Uterus (tissue), 4 donors: ENCODE data around the gene MBD2. TPM values are rescaled to one million over a fixed set of nuclear protein-coding genes. Genes with fewer than 3 reads are reported as not detected.

Experiments
- DNase-seq, 2 donors: peaks; one replicate each; pipeline ENCODE4 v3.0.0-alpha.2; 2019 to 2020
- H3K27ac ChIP-seq, 2 donors: fragments of 200-600 bp; sonication (generic); 1 replicate in 1 of 2; 2 replicates in 1 of 2; pipeline ENCODE4 v1.5.1; 2016 to 2018
- H3K27me3 ChIP-seq, 2 donors: fragments of 200-600 bp; sonication (generic); one replicate each; pipeline ENCODE4 v1.5.1; 2018 to 2019; ENCODE audit warnings: control low read depth in 1 of 2
- H3K36me3 ChIP-seq, 2 donors: fragments of 200-600 bp; sonication (generic); one replicate each; pipeline ENCODE4 v1.5.1; 2019; ENCODE audit warnings: control low read depth in 1 of 2
- H3K4me1 ChIP-seq, 2 donors: fragments of 200-600 bp; sonication (generic); one replicate each; pipeline ENCODE4 v1.5.1; 2018 to 2019; ENCODE audit warnings: control low read depth in 1 of 2
- H3K4me3 ChIP-seq, 2 donors: fragments of 200-600 bp; sonication (generic); 1 replicate in 1 of 2; 2 replicates in 1 of 2; pipeline ENCODE4 v1.5.1; 2018 to 2019; ENCODE audit warnings: mild to moderate bottlenecking in 1 of 2
- H3K9me3 ChIP-seq, 2 donors: fragments of 200-600 bp; sonication (generic); one replicate each; pipeline ENCODE4 v1.5.1; 2019; ENCODE audit warnings: control low read depth in 1 of 2
- CTCF ChIP-seq, 4 experiments: fragments of 200-600 bp in 2 of 4; fragments of 450-650 bp in 2 of 4; sonication (generic) in 2 of 4; IDR thresholded peaks; one replicate each; pipeline ENCODE4 v1.5.1; 2016 to 2019; ENCODE audit warnings: antibody characterized with exemption in 4 of 4, mild to moderate bottlenecking in 2 of 4, moderate library complexity in 1 of 4
- POLR2A ChIP-seq, 2 donors: fragments of 450-650 bp; IDR thresholded peaks; one replicate each; pipeline ENCODE4 v1.6.1; 2016; ENCODE audit warnings: antibody characterized with exemption in 2 of 2, mild to moderate bottlenecking in 1 of 2, moderate library complexity in 1 of 2
- intact Hi-C: fragments of 100-400 bp; cut with DNase I; formaldehyde crosslinking; loops from one replicate; pipeline ENCODE4 v1.15.1; 2023; ENCODE audit warnings: low total_unique reads
- total RNA-seq, 4 donors: library from RNA; depleted of rRNA in 3 of 4; stranded (reverse); fragments of >200 nt in 3 of 4; gene quantifications; one replicate each; pipeline versions ENCODE4 v1.1.0 to v1.2.4, GENCODE V29; 2014 to 2023
- donor health status: DM: yes; HTN: yes; CAD: no.

The MBD2 gene
- total RNA-seq, 4 donors from 2014 or later = 10.8 to 76.9 (median 26.0) TPM

- TF ChIP-seq CTCF (IDR thresholded peaks at IDR 0.05) (no peak), POLR2A (IDR thresholded peaks at IDR 0.05) (no peak)
- no peaks in the 10 kb centered on the region for H3K9me3 ChIP-seq
- DNase-seq = no peak
- no peak overlapping the region for H3K27ac ChIP-seq
- no peaks in the 10 kb centered on the region for H3K36me3 ChIP-seq
- no peaks in the 10 kb centered on the region for H3K27me3 ChIP-seq
- no peaks in the 10 kb centered on the region for H3K4me1 ChIP-seq
- intact Hi-C loops = no loop called here
- H3K4me3 ChIP-seq = no peak overlapping the region
Measured at GRCh38 chr18:54197747-54198411, 26.6 kb downstream of the MBD2 start.

- no peak overlapping the region for H3K4me3 ChIP-seq
- H3K4me1 ChIP-seq = no peaks in the 10 kb centered on the region
- H3K27ac ChIP-seq = no peak overlapping the region
- no peaks in the 10 kb centered on the region for H3K27me3 ChIP-seq
- H3K36me3 ChIP-seq = no peaks in the 10 kb centered on the region
- intact Hi-C loops = no loop called here
- H3K9me3 ChIP-seq = no peaks in the 10 kb centered on the region
- DNase-seq = no peak
- TF ChIP-seq POLR2A (IDR thresholded peaks at IDR 0.05) (no peak), CTCF (IDR thresholded peaks at IDR 0.05) (no peak)
Measured at GRCh38 chr18:54193786-54194185, 30.7 kb downstream of the MBD2 start.

- no peaks in the 10 kb centered on the region for H3K4me1 ChIP-seq
- H3K9me3 ChIP-seq = no peaks in the 10 kb centered on the region
- DNase-seq = no peak
- no peaks in the 10 kb centered on the region for H3K36me3 ChIP-seq
- H3K27me3 ChIP-seq = no peaks in the 10 kb centered on the region
- no peak overlapping the region for H3K4me3 ChIP-seq
- intact Hi-C loops = no loop called here
- no peak overlapping the region for H3K27ac ChIP-seq
- TF ChIP-seq POLR2A (IDR thresholded peaks at IDR 0.05) = no peak
- no peak for TF ChIP-seq CTCF (IDR thresholded peaks at IDR 0.05)
Measured at GRCh38 chr18:54192900-54193299, 31.6 kb downstream of the MBD2 start.

GRCh38 chr18:54192415-54192814, 32.1 kb downstream of the MBD2 start:
- Histone ChIP-seq H3K9me3 (no peaks in the 10 kb centered on the region), H3K4me1 (no peaks in the 10 kb centered on the region), H3K36me3 (no peaks in the 10 kb centered on the region), H3K4me3 (no peak overlapping the region), H3K27me3 (no peaks in the 10 kb centered on the region), H3K27ac (no peak overlapping the region)
- intact Hi-C loops = no loop called here
- DNase-seq = no peak
- TF ChIP-seq POLR2A (IDR thresholded peaks at IDR 0.05) = no peak
- TF ChIP-seq CTCF (IDR thresholded peaks at IDR 0.05) = no peak

- TF ChIP-seq POLR2A (IDR thresholded peaks at IDR 0.05) (no peak), CTCF (IDR thresholded peaks at IDR 0.05) (no peak)
- H3K36me3 ChIP-seq = no peaks in the 10 kb centered on the region
- H3K27ac ChIP-seq = no peak overlapping the region
- DNase-seq = no peak
- no peak overlapping the region for H3K4me3 ChIP-seq
- H3K27me3 ChIP-seq = no peaks in the 10 kb centered on the region
- no peaks in the 10 kb centered on the region for H3K4me1 ChIP-seq
- H3K9me3 ChIP-seq = no peaks in the 10 kb centered on the region
- intact Hi-C loops = no loop called here
Measured at GRCh38 chr18:54191352-54191751, 33.1 kb downstream of the MBD2 start.
